ENCODE data around the gene FAM167B.
"Not testable (repeated sequence)": the region's sequence is repeated elsewhere in the genome, so short reads cannot be mapped to it uniquely, and the experiment has no call there.

FAM167B gene

DNA sequence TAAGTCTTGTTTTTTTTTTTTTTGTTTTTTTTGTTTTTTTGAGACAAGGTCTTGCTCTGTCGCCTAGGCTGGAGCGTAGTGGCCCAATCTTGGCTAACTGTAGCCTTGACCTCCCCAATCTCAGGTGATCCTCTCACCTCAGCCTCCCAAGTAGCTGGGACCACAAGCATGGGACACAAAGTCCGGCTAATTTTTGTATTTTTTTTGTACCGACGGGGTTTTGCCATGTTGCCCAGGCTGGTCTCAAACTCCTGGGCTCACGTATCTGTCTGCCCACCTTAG is 10.1 kb downstream of the FAM167B start:
- no peak for DNase-seq (ENCODE audit: low read depth, low spot score)

- not testable (repeated sequence) for DNase-seq (ENCODE audit: low read depth, low spot score)
Observed at GRCh38 chr1:32263236-32263593, 16.2 kb downstream of the FAM167B start.

DNA sequence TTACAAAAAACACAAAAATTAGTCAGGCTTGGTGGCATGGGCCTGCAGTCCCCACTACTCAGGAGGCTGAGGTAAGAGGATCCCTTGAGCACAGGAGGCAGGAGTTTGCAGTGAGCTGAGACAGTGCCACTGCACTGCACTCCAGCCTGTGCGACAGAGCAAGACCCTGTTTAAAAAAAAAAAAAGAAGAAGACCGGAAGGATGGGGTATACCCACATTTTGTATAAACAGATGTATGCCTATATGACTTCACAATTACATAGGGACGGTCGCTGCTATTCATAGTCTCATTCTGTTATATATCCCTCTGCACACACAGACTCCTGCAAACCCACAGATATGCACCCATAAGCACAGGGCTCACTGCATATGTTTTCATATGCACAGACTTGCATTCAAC is 16.7 kb downstream of the FAM167B start:
- DNase-seq (ENCODE audit: low read depth, low spot score): no peak

DNA sequence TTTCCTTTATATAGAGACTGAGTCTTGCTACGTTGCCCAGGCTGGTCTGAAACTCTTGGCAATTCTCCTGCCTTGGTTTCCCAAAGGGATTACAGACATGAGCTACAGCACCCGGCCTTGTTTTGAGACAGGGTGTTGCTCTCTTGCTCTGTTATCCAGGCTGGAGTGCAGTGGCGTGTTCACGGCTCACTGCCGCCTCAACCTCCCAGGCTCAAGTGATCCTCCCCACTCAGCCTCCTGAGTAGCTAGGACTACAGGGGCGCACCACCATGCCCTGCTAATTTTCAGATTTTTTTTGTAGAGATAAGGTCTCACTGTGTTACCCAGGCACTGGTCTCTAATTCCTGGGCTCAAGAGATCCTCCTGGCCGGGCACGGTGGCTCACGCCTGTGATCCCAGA is 18.8 kb downstream of the FAM167B start:
- DNase-seq (ENCODE audit: low read depth, low spot score): no peak

DNA sequence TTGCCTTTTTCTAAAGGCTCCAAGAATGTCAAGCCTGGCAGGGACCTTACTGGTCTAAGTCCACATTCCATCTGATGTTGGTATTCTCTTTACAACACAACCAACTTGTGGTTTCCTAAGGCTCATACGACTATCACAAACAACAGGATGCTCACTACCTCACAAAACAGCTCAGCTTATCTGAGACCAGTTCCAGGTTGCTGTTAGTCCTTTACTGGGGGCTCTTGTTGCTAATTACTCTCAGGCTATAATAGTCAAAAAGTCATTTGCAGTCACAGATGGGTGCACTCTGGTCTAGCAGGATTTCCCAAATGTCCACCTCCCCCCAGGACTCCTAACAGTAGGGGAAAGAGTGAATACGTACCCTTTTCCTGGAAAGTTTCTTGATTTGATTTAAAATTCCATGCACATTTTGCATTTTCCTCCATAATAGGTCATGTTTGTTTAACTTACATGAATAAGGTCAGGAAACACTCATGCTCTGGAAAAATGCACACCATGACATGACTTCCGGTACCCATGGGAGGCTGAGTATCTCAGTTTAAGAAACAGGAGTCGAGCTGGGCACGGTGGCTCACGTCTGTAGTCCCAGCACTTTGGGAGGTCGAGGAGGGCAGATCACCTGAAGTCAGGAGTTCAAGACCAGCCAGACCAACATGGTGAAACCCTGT is 20.0 kb downstream of the FAM167B start:
- DNase-seq (ENCODE audit: low read depth, low spot score): no peak

GRCh38 chr1:32269744-32270143 is 22.7 kb downstream of the FAM167B start:
- no peak for DNase-seq (ENCODE audit: low read depth, low spot score)

GRCh38 chr1:32272557-32273390 is 25.8 kb downstream of the FAM167B start:
- DNase-seq (ENCODE audit: low read depth, low spot score): no peak

GRCh38 chr1:32273391-32274208 is 26.6 kb downstream of the FAM167B start:
- DNase-seq (ENCODE audit: low read depth, low spot score): no peak

DNA sequence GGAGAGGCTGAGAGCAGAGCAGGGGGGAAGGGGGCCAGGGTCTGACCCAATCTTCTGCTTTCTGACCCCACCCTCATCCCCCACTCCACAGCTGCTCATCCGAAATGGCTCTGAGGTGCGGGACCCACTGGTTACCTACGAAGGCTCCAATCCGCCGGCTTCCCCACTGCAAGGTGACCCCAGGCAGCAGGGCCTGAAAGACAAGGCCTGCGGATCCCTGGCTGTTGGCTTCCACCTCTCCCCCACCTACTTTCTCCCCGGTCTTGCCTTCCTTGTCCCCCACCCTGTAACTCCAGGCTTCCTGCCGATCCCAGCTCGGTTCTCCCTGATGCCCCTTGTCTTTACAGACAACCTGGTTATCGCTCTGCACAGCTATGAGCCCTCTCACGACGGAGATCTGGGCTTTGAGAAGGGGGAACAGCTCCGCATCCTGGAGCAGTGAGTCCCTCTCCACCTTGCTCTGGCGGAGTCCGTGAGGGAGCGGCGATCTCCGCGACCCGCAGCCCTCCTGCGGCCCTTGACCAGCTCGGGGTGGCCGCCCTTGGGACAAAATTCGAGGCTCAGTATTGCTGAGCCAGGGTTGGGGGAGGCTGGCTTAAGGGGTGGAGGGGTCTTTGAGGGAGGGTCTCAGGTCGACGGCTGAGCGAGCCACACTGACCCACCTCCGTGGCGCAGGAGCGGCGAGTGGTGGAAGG is 27.8 kb downstream of the FAM167B start:
- no peak for DNase-seq (ENCODE audit: low read depth, low spot score)

DNA sequence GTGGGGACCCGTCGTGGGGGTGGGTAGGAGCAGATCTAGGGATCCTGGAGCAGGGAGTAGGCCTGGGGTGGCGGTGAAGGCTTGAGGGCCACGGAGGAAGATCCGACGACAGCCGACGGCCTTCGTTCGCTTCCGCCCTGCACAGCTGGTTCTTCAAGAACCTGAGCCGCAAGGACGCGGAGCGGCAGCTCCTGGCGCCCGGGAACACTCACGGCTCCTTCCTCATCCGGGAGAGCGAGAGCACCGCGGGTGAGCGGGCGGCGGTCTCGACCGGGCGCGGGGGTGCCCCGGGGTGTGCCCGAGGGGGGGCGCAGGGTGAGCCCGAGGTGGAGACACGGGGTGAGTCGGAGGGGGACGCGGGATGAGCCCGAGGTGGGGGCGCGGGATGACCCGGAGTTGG is 28.4 kb downstream of the FAM167B start:
- DNase-seq (ENCODE audit: low read depth, low spot score): no peak

- DNase-seq (ENCODE audit: low read depth, low spot score): no peak
Observed at GRCh38 chr1:32276032-32276782, 29.2 kb downstream of the FAM167B start.

- not testable (repeated sequence) for DNase-seq (ENCODE audit: low read depth, low spot score)
Observed at GRCh38 chr1:32284777-32285176, 37.8 kb downstream of the FAM167B start.

DNA sequence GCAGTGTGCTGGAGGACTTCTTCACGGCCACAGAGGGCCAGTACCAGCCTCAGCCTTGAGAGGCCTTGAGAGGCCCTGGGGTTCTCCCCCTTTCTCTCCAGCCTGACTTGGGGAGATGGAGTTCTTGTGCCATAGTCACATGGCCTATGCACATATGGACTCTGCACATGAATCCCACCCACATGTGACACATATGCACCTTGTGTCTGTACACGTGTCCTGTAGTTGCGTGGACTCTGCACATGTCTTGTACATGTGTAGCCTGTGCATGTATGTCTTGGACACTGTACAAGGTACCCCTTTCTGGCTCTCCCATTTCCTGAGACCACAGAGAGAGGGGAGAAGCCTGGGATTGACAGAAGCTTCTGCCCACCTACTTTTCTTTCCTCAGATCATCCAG is 38.6 kb downstream of the FAM167B start:
- no peak for DNase-seq (ENCODE audit: low read depth, low spot score)

DNA sequence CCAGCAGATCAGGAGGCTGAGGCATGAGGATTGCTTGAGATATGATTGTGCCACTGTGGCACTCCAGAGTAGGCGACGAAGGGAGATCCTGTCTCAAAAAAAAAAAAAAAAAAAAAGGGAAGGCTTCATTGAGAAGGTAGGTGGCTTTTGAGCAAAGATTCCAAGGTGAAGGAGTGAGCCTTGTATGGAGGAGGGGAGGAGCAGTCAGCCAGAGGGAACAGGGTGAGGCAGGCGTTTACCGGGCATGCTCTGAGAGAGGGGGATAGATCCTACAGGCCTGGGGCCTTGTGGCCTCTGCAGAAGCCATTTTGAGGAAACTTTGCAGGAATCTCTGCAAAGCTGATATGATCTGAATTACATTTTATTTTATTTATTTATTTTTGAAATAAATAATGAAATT is 39.7 kb downstream of the FAM167B start:
- no peak for DNase-seq (ENCODE audit: low read depth, low spot score)

- DNase-seq (ENCODE audit: low read depth, low spot score): no peak
Observed at GRCh38 chr1:32289256-32289655, 42.2 kb downstream of the FAM167B start.

- DNase-seq (ENCODE audit: low read depth, low spot score): no peak
Observed at GRCh38 chr1:32291145-32291707, 44.2 kb downstream of the FAM167B start.

DNA sequence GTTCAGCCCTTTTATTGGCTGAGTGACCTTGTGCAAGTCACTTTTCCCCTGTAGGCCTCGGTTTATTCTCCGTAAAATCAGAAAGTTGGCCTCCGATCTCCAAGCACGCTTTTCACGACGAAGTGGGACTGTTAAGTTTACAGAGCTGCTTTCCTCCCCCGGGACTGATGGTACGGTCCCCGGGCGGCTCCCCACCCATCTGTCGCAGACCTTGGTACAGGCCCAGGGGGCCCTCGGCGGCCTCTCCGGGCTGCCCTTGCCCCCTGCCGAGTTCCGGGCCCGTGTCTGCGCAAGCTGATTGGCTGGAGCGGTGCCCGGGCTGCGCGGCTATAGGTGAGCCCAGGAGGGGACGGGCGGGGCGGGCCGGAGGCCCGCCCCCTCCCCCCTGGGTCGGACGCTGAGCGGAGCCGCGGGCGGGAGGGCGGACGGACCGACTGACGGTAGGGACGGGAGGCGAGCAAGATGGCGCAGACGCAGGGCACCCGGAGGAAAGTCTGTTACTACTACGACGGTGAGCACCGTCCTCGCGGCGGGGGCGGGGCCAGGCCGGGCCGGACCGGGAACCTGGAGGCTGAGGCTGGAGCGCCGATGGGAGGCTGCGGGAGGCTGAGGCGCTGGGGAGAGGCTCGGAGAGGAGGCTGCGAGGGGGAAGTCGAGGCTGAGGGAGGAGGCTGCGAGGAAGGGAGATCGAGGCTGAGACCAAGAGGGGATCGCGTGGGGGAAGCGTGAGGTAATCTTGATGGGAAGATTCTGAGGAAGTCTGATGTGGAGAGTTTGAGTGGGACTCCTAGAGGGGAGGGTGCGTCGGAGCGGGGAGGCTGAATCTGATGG is 44.9 kb downstream of the FAM167B start, which contains the start of gene HDAC1:
TSS of gene HDAC1 (plus strand) at position 376 of the 831 bp plus-strand sequence. CDS start at position 463, 87 bp downstream.
- peak; percentile 60 for DNase-seq (ENCODE audit: low read depth, low spot score)

DNA sequence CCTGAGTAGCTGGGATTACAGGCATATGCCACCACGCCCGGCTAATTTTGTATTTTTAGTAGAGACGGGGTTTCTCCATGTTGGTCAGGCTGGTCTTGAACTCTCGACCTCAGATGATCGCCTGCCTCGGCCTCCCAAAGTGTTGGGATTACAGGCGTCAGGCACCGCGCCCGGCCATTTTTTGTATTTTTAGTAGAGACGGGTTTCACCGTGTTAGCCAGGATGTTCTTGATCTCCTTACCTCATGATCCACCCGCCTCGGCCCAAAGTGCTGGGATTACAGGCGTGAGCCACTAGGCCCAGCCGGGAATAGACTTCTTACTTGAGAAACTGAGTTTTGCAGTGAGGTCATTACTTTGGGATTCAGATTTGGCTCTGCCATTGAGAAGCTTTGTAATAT is 51.2 kb downstream of the FAM167B start:
- DNase-seq (ENCODE audit: low read depth, low spot score): not testable (repeated sequence)

Data from smooth muscle cell of the brain vasculature (primary cell).